Cardiac fibroblast (primary cell): ENCODE data around the gene TCEANC.

Source experiments
- DNase-seq, 2 donors: peaks; one replicate each; pipeline versions ENCODE4 v3.0.0 to v3.0.0-alpha.2; 2010; ENCODE audit warnings: low read depth in 2 of 2
- H3K4me3 ChIP-seq, 2 donors: replicated peaks in 1 of 2; 1 replicate in 1 of 2; 2 replicates in 1 of 2; pipeline ENCODE4 v1.5.1; 2011; ENCODE audit warnings: low read depth in 2 of 2, low read length in 2 of 2, mild to moderate bottlenecking in 2 of 2, moderate library complexity in 1 of 2
- TF ChIP-seq, protein P1 (sequence below): IDR thresholded peaks from one replicate; pipeline ENCODE4 v1.5.1; 2011; ENCODE audit warnings: low read depth, mild to moderate bottlenecking, low read length, inconsistent platforms

Gene TCEANC, protein sequence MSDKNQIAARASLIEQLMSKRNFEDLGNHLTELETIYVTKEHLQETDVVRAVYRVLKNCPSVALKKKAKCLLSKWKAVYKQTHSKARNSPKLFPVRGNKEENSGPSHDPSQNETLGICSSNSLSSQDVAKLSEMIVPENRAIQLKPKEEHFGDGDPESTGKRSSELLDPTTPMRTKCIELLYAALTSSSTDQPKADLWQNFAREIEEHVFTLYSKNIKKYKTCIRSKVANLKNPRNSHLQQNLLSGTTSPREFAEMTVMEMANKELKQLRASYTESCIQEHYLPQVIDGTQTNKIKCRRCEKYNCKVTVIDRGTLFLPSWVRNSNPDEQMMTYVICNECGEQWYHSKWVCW

DNA sequence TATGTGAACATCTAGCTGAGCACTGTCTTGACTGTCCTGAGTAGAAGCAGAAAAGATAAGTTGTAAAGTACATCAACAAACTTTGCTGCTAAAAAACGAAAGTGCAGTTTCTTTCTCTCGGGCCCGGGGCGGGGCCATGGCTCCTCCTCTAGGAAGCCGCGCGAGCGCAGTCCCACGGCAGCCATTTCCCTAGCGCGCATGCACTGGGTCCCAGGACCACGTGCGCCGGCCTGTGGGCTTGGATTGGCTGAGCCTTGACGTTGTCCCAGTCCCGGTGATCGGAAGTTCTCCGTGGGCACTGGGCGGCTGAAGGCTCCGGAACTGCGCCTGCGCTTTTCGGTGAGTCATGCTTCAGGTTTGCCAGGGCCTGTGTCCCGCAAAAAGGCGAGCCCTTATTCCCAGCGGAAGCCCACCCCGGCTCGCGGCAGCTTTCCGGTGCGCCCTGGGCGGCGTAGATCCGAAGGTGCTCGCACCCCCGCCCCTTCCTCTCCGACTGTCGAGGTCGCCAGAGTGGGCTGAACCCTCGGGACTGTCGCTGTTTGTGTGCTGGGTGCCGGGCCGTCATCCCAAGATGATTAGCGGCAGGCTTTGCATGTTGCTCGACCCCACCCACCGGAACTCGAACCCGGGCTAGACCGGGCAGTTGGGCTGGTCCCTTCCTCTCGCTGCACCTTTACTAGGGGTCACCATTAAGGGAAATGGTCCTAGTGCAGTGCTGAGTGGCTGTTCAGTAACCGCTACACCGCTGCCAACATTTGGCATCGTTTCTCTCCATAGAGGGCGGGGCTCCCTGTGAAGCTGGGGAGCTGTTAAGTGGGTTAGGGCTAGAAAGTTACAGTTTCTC is at the start of gene TCEANC:
TSS of gene TCEANC (plus strand) at position 292 of the 844 bp plus-strand sequence. CDS start 9,368 bp downstream, outside the sequence.
- H3K4me3 ChIP-seq = peak within 1 kb of the TSS; percentile 54 to 61
- TF ChIP-seq, protein P1, sequence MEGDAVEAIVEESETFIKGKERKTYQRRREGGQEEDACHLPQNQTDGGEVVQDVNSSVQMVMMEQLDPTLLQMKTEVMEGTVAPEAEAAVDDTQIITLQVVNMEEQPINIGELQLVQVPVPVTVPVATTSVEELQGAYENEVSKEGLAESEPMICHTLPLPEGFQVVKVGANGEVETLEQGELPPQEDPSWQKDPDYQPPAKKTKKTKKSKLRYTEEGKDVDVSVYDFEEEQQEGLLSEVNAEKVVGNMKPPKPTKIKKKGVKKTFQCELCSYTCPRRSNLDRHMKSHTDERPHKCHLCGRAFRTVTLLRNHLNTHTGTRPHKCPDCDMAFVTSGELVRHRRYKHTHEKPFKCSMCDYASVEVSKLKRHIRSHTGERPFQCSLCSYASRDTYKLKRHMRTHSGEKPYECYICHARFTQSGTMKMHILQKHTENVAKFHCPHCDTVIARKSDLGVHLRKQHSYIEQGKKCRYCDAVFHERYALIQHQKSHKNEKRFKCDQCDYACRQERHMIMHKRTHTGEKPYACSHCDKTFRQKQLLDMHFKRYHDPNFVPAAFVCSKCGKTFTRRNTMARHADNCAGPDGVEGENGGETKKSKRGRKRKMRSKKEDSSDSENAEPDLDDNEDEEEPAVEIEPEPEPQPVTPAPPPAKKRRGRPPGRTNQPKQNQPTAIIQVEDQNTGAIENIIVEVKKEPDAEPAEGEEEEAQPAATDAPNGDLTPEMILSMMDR = no peak
- peak; percentile 96 to 97 for DNase-seq

DNA sequence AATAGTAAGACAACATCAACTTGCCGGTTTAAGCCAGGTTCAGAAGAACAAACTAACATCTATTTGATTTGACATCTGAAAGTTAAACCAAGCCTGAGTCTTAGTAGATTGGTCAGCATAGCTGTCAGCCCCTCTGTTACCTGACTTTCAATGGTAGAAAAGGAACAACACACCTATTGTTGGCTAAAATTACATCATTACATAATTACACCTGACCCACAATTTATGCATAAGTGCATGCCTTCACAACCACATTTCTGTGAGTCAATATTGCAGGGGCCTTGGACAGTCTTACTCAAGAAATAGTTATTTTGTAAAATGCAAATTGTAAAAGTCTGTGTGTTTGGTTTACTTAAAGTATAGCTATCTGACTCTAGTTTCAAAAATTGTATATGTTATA is 47.3 kb upstream of the TCEANC start:
- no peak for DNase-seq
- no peak overlapping the region for H3K4me3 ChIP-seq
- TF ChIP-seq, protein P1 = no peak

DNA sequence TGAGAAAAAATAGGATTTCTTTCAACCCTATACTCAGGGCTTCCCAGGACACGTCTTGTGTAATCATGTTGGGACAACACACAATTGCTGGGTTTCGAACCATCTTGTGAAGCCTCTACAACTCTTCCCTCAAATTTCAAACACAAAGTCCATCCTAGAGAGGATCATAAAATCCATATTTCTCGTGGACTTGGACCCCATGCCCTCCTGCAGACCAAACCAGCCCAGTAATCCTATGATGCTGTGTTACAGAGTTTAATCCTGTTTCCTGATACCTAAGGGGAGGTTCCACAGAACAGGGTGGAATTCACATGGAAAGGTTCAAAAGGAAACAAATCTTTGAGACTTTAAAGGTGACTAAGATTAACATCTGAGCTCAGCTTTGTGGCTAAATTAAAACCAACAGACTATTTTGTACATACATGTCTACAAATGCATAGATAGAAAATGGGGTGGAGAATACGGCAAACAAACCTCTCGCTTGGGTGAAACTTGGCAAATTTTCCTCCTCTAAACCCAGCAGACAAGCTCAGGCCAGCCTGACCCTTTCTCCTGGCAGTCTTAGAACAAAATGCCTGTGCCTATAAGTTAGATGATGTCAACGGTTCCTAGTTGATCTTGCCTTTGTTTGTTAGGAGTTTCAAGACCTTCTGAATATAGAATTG is 45.5 kb upstream of the TCEANC start:
- H3K4me3 ChIP-seq = no peak overlapping the region
- DNase-seq = no peak
- TF ChIP-seq, protein P1 = no peak

DNA sequence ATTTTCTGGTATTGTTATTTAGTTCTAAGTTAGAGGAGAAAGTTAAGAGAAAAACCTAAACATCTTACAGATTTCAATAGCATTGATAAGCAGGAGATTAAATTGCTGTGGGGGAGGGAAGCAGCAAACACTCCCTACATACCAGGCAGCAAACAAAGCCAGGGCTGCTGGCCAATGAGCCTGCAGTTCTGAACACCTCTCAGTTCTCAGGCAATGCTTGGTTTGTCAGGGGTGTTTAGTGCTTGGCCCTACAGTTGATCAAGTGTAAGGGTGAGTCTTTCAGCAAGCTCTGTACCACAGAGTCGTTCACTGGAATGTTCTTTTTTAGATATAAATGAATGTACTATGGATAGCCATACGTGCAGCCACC is 45.0 kb upstream of the TCEANC start:
- no peak for DNase-seq
- H3K4me3 ChIP-seq = no peak overlapping the region
- TF ChIP-seq, protein P1 = no peak

DNA sequence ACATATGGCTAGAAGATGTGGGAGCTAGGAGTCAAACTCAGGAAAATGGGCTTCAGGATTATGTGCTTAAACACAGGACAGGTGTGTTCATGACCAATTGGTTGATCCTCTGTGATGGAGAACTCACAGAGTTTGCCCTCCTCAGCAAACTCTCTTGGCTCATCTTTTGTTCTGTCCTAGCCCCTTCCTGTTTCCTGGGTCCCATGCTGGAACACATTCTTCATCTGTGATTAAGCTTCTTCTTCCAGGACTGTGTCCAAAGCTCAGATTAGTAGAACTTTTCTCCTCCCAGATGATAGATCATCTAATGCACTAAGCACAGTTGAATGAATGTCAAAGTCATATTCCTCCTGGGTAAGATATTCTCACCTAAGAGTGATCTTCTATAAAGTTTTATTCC is 38.8 kb upstream of the TCEANC start:
- H3K4me3 ChIP-seq = no peak overlapping the region
- TF ChIP-seq, protein P1 = no peak
- no peak for DNase-seq

DNA sequence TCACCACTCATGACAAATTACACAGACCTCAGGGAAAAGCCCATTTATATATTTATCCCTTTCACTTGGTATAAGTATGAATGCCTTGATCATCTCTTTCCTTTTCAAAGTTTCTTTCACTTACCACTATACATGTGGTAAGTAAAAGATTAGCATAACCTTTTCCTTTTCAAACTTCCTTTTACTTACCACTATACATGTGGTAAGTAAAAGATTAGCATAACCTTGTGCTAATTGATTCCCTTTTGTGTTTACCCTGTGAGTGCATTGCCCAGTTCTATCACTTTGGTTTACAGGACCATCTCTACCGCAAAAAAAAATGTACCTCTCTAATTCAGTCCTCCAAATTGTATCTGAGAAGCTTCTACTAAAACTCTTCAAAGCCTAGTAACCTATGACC is 32.7 kb upstream of the TCEANC start:
- H3K4me3 ChIP-seq = no peak overlapping the region
- TF ChIP-seq, protein P1 = no peak
- no peak for DNase-seq
